Testis (tissue), 3 donors: ENCODE measurements around the gene CKAP5. TPM values are rescaled to one million over a fixed set of nuclear protein-coding genes. Genes with fewer than 3 reads are reported as not detected.

ENCODE experiments used
- DNase-seq: peaks from one replicate; pipeline ENCODE4 v3.0.0-alpha.2; 2019
- H3K27ac ChIP-seq, 2 donors: fragments of 200-600 bp; sonication (generic); one replicate each; pipeline ENCODE4 v1.5.1; 2019
- H3K27me3 ChIP-seq: fragments of 200-600 bp; sonication (generic); one replicate; pipeline ENCODE4 v1.5.1; 2019
- H3K36me3 ChIP-seq: fragments of 200-600 bp; sonication (generic); one replicate; pipeline ENCODE4 v1.5.1; 2017; ENCODE audit warnings: low read depth; ENCODE audit errors: missing control alignments
- H3K4me1 ChIP-seq: fragments of 200-600 bp; sonication (generic); one replicate; pipeline ENCODE4 v1.5.1; 2019
- H3K4me3 ChIP-seq, 2 donors: fragments of 200-600 bp; sonication (generic); one replicate each; pipeline ENCODE4 v1.5.1; 2017 to 2019
- H3K9me3 ChIP-seq: fragments of 200-600 bp; sonication (generic); one replicate; pipeline ENCODE4 v1.5.1; 2017
- CTCF ChIP-seq, 3 experiments: fragments of 450-650 bp in 2 of 3; fragments of 200-600 bp in 1 of 3; sonication (generic) in 1 of 3; IDR thresholded peaks; one replicate each; pipeline ENCODE4 v1.5.1; 2016 to 2019; ENCODE audit warnings: antibody characterized with exemption in 3 of 3, mild to moderate bottlenecking in 2 of 3, moderate library complexity in 1 of 3
- POLR2A ChIP-seq: fragments of 450-650 bp; IDR thresholded peaks from one replicate; pipeline ENCODE4 v1.6.1; 2017; ENCODE audit warnings: antibody characterized with exemption, mild to moderate bottlenecking, moderate library complexity
- WGBS, 2 donors: methylation state at CpG; one replicate each; pipeline ENCODE4 v1.1.5; 2018; 5-methylcytosine and 5-hydroxymethylcytosine counted together
- intact Hi-C: fragments of 100-400 bp; cut with DNase I; formaldehyde crosslinking; loops from one replicate; pipeline ENCODE4 v1.15.1; 2023; ENCODE audit warnings: low total_unique reads
- polyA plus RNA-seq: library from polyadenylated mRNA; stranded (reverse); fragments of 350-450 nt; fragmentation: Illumina TruSeq; extraction: RNeasy Lipid Tissue Mini Kit (QIAGEN cat#74804); gene quantifications from one replicate; pipeline ENCODE4 v1.2.3, GENCODE V29; 2014; ENCODE audit warnings: low read depth, low replicate concordance; ENCODE audit not compliant: insufficient read depth
- total RNA-seq, 2 donors: library from RNA; depleted of rRNA; stranded (reverse); fragments of >200 nt; gene quantifications; one replicate each; pipeline ENCODE4 v1.2.3, GENCODE V29; 2016

CKAP5 gene
- total and polyA plus RNA-seq, 3 donors from 2014 or later = 92.3 to 118 (median 106) TPM

GRCh38 chr11:46832511-46833214 lies 13.4 kb downstream of the CKAP5 start:
- DNase-seq = no peak
- Histone ChIP-seq H3K4me3 (no peak overlapping the region), H3K27me3 (no peaks in the 10 kb centered on the region), H3K27ac (no peak overlapping the region), H3K9me3 (no peaks in the 10 kb centered on the region), H3K36me3 (no peaks in the 10 kb centered on the region), H3K4me1 (peaks cover 10% of the 10 kb centered on the region)
- intact Hi-C loops = no loop called here
- 80 to 88% methylated on average over 5 of the region's 5 CpGs for WGBS, 2 donors
- TF ChIP-seq CTCF (IDR thresholded peaks at IDR 0.05) (no peak), POLR2A (no peak)

- Histone ChIP-seq H3K4me3 (no peak overlapping the region), H3K27ac (peak overlapping the region in 1 of 2 donors; percentile 65), H3K9me3 (no peaks in the 10 kb centered on the region), H3K36me3 (no peaks in the 10 kb centered on the region), H3K4me1 (peaks cover 25% of the 10 kb centered on the region), H3K27me3 (no peaks in the 10 kb centered on the region)
- TF ChIP-seq POLR2A (no peak), CTCF (IDR thresholded peaks at IDR 0.05) (no peak)
- 18 to 50% methylated on average over 1 of the region's 1 CpG for WGBS, 2 donors
- DNase-seq = no peak
- intact Hi-C loops = no loop called here
These were observed 18.1 kb downstream of the CKAP5 start for GRCh38 chr11:46827995-46828394.

- 1 to 2% methylated on average over 9 to 19 of the region's 32 CpGs for WGBS, 2 donors
- TF ChIP-seq POLR2A (no peak), CTCF (IDR thresholded peaks at IDR 0.05) (peak in 2 of 3 experiments; percentile 9 to 21)
- intact Hi-C loops = no loop called here
These were observed 19.6 kb downstream of the CKAP5 start for GRCh38 chr11:46826310-46827044.

GRCh38 chr11:46808799-46809431 lies 37.2 kb downstream of the CKAP5 start:
- TF ChIP-seq POLR2A = no peak
- no peak for TF ChIP-seq CTCF (IDR thresholded peaks at IDR 0.05)
- H3K27me3 ChIP-seq = no peaks in the 10 kb centered on the region
- no peak for DNase-seq
- no peak overlapping the region for H3K27ac ChIP-seq
- WGBS, 2 donors = 72 to 73% methylated on average over 3 of the region's 3 CpGs
- no peak overlapping the region for H3K4me3 ChIP-seq
- H3K9me3 ChIP-seq = no peaks in the 10 kb centered on the region
- no peaks in the 10 kb centered on the region for H3K4me1 ChIP-seq
- no peaks in the 10 kb centered on the region for H3K36me3 ChIP-seq
- intact Hi-C loops = no loop called here

More at GRCh38 chr11:46826310-46827044, 19.6 kb downstream of the CKAP5 start:
- H3K36me3 ChIP-seq = no peaks in the 10 kb centered on the region
- peak; percentile 94 for DNase-seq
- peak overlapping the region; percentile 53 to 84 for H3K4me3 ChIP-seq
- H3K9me3 ChIP-seq = no peaks in the 10 kb centered on the region
- no peaks in the 10 kb centered on the region for H3K27me3 ChIP-seq
- H3K27ac ChIP-seq = peak overlapping the region; percentile 45 to 65
- peaks cover 25% of the 10 kb centered on the region for H3K4me1 ChIP-seq
